ENCODE results near the gene PLEKHA7.

- TF ChIP-seq POLR2A (IDR thresholded peaks at IDR 0.05; ENCODE audit: low read length): no peak
- TF ChIP-seq GATA1 (IDR thresholded peaks at IDR 0.05; ENCODE audit: low read depth, low read length): no peak
These were observed 104.7 kb downstream of the PLEKHA7 start for GRCh38 chr11:16909359-16910035.
